SK-N-SH treated with all-trans-retinoic acid at 6 μM for 48 hours (cell line): ENCODE measurements around the gene CBFA2T3.

Experiments used
- ARNTL ChIP-seq: fragments of 450-650 bp; formaldehyde crosslinking; IDR thresholded peaks from 2 replicates; pipeline ENCODE4 v1.5.0; 2020; ENCODE audit warnings: low read depth, mild to moderate bottlenecking, moderate library complexity, borderline replicate concordance
- ESRRG ChIP-seq: fragments of 250-450 bp; sonication (Bioruptor Pico); IDR thresholded peaks from 2 replicates; pipeline ENCODE4 v1.6.1; 2021; ENCODE audit warnings: mild to moderate bottlenecking
- GLIS3 ChIP-seq: fragments of 250-450 bp; sonication (Bioruptor Pico); IDR thresholded peaks from 2 replicates; pipeline ENCODE4 v1.5.0; 2020; ENCODE audit warnings: mild to moderate bottlenecking, moderate library complexity
- TOX ChIP-seq: fragments of 250-450 bp; sonication (Bioruptor Pico); IDR thresholded peaks from 2 replicates; pipeline ENCODE4 v1.8.0; 2021; ENCODE audit warnings: mild to moderate bottlenecking, moderate library complexity, borderline replicate concordance
- ZC3H10 ChIP-seq: fragments of 250-450 bp; sonication (Bioruptor Pico); IDR thresholded peaks from 2 replicates; pipeline ENCODE4 v1.5.1; 2021; ENCODE audit warnings: mild to moderate bottlenecking, moderate library complexity
- ZFP30 ChIP-seq: fragments of 450-650 bp; formaldehyde crosslinking; IDR thresholded peaks from 2 replicates; pipeline ENCODE4 v1.5.0; 2022; ENCODE audit warnings: mild to moderate bottlenecking, moderate library complexity
- ZNF565 ChIP-seq: fragments of 450-650 bp; formaldehyde crosslinking; conservative IDR thresholded peaks from 2 replicates; pipeline ENCODE4 v1.5.0; 2020; ENCODE audit warnings: low read depth, mild to moderate bottlenecking, moderate library complexity

DNA sequence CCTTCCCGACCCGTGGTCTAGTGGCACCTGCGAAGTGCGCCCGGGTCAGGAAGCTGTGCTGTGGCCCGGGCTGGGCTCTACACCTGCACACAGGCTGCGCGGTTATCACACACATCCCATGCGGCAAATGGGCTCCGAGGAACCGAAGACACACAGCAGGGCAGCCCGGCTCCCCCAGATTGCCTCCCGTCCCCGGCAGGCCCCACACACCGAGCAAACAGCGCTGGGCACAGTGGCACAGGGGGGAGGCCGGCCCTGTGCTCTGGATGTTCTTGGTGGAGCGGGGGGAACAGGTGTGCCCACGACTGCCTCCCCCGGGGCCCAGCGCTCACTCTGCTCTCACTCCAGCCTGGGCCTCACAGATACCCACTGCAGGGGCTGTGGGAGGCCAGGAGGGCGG is 81.7 kb downstream of the CBFA2T3 start:
- TF ChIP-seq ESRRG, result no peak
- no peak for TF ChIP-seq ZFP30 (CRISPR knock-in tag)
- no peak for TF ChIP-seq ZC3H10 (CRISPR knock-in tag)
- no peak for TF ChIP-seq TOX (CRISPR knock-in tag)
- no peak for TF ChIP-seq ARNTL
- TF ChIP-seq GLIS3, result no peak
- TF ChIP-seq ZNF565, result no peak
